ENCODE data around the gene APBA3.
"Not testable (repeated sequence)": the region's sequence is repeated elsewhere in the genome, so short reads cannot be mapped to it uniquely, and the experiment has no call there.

GRCh38 chr19:3757705-3758104, 3.8 kb downstream of the APBA3 start:
- not testable (repeated sequence) for TF ChIP-seq CTCF (conservative IDR thresholded peaks at IDR 0.05; ENCODE audit: low read depth, low read length); EZH2phosphoT487 (IDR thresholded peaks at IDR 0.05; ENCODE audit: borderline replicate concordance, low read length)
